LNCaP clone FGC (cell line): ENCODE data around the gene PRLH.

ENCODE experiments used
- DNase-seq: peaks from one replicate; pipeline ENCODE4 v3.0.0-alpha.2; 2011; ENCODE audit warnings: low read depth
- H3K4me3 ChIP-seq: 2 replicates; pipeline ENCODE4 v1.5.1; 2011; ENCODE audit warnings: mild to moderate bottlenecking, low read depth, low read length, control low read depth
- TF ChIP-seq, protein P1 (sequence below): IDR thresholded peaks from 2 replicates; pipeline ENCODE4 v1.5.1; 2012; ENCODE audit warnings: mild to moderate bottlenecking; ENCODE audit not compliant: control insufficient read depth, insufficient read depth; ENCODE audit errors: extremely low read depth

The PRLH gene, protein sequence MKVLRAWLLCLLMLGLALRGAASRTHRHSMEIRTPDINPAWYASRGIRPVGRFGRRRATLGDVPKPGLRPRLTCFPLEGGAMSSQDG

DNA sequence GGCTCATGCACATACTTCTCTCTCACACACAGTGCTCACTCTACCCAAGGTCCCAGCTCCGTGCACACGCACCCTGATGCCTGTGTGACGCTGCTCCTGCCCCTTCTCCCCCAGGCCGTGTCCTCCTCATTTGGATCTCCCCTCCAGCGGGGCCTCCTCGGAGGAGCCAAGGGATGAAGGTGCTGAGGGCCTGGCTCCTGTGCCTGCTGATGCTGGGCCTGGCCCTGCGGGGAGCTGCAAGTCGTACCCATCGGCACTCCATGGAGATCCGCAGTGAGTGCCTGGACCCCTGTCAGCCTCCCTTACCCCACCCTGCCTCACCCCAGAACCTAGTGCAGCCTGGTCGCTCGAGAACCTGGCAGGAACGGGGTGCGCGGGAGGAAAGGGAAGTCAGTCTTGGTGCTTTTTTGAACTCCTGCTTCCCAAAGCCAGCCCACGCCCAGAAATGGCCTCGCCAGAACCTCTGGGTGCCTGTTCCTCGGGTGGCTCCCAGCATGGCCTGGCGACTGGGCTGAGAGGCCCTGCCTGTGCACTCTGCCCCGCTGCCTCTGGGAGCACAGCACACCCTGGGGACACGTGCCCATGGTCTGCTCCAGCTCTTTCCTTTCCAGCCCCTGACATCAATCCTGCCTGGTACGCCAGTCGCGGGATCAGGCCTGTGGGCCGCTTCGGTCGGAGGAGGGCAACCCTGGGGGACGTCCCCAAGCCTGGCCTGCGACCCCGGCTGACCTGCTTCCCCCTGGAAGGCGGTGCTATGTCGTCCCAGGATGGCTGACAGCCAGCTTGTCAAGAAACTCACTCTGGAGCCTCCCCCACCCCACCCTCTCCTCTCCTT, at the start of gene PRLH:
TSS of gene PRLH (plus strand) at position 174 of the 835 bp plus-strand sequence. CDS start at position 174, 0 bp downstream.
- TF ChIP-seq, protein P1, sequence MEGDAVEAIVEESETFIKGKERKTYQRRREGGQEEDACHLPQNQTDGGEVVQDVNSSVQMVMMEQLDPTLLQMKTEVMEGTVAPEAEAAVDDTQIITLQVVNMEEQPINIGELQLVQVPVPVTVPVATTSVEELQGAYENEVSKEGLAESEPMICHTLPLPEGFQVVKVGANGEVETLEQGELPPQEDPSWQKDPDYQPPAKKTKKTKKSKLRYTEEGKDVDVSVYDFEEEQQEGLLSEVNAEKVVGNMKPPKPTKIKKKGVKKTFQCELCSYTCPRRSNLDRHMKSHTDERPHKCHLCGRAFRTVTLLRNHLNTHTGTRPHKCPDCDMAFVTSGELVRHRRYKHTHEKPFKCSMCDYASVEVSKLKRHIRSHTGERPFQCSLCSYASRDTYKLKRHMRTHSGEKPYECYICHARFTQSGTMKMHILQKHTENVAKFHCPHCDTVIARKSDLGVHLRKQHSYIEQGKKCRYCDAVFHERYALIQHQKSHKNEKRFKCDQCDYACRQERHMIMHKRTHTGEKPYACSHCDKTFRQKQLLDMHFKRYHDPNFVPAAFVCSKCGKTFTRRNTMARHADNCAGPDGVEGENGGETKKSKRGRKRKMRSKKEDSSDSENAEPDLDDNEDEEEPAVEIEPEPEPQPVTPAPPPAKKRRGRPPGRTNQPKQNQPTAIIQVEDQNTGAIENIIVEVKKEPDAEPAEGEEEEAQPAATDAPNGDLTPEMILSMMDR, result no peak
- DNase-seq, result no peak
- no peak within 1 kb of the TSS for H3K4me3 ChIP-seq

DNA sequence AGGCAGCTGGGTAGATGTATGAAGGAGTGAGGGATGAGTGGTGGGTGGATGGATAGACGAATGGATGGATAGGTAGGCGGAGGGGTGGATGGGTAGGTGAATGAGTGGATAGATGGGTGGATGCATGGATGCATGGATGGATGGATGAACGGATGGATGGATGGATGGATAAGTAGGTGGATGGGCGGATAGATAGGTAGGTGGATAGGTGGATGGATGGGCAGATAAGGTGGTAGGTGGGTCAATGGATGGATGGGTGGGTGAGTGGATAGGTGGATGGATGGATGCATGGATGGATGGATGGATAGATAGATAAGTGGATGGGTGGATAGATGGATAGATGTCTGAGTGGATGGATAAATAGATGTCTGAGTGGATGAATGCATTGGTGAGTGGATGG, 49.2 kb upstream of the PRLH start:
- no peak overlapping the region for H3K4me3 ChIP-seq
- TF ChIP-seq, protein P1, result no peak
- no peak for DNase-seq

DNA sequence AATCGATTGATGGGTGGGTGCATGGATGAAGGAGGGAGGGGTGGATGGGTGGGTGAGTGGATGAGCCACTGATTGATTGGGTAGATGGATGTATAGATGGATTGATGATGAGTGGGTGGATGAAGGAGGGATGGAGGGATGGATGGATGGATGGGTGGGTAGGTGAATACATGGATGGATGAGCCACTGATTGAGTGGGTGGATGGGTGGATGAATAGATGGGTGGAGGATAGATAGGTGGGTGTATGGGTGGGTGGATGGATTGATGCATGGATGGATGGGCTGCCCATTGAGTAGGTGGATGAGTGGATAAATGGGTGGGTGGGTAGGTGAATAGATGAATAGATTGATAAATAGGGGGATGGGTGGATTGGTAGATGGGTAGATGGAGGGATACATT, 48.4 kb upstream of the PRLH start:
- TF ChIP-seq, protein P1, result no peak
- no peak for DNase-seq
- no peak overlapping the region for H3K4me3 ChIP-seq

DNA sequence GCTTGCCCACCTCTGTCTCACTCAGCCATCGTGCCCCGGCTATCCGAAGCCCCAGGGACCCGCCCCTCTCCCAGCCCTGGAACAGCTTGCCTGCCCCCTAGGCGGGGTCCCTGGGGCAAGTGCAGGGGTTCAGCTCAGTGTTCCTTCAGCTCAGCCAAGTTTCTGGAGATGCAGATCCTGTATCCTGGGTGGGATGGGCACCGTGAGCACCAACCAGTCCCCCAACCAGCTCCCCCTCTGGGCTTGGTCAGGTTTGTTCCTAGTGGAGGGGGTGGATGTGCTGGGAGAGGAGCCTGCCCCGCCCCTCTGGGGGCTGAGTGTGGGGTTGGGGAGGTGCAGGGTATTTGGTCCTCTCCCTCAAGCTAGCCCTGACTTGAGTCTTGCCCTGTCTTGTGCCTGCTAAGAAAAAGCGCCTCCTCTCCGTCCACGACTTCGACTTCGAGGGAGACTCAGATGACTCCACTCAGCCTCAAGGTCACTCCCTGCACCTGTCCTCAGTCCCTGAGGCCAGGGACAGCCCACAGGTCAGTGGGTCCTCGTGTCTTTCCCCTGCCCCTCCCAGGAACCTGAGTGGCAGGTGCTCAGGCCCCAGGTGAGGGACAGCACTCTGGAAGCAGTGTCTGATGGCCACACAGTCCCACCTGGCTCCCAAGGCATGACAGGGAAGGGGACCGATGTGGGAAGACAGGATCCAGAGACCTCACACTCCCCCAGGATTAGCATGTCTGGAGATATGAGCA, 46.7 kb upstream of the PRLH start:
- TF ChIP-seq, protein P1, result no peak

DNA sequence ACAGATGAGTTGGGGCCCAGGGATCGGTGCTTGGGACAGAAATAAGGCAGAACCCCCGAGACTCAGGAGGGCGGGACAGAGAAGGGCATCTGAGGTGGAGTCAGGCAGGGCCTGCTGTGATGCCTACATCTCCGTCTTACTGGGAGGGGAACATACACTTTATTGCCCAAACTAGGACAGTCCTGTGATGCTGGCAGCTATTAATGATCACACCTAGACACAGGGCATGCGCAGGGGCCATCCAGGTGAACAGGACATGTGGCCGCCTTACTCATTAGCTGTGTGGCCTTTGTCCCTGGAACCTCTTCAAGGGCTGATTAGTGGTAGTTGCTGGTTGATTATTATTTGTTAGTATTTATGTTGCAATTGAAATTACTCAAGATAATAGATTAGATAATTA, 46.1 kb upstream of the PRLH start:
- TF ChIP-seq, protein P1, result no peak
- no peak overlapping the region for H3K4me3 ChIP-seq
- DNase-seq, result no peak

More for the DNA sequence above, 46.7 kb upstream of the PRLH start:
- no peak for DNase-seq
- no peak overlapping the region for H3K4me3 ChIP-seq

DNA sequence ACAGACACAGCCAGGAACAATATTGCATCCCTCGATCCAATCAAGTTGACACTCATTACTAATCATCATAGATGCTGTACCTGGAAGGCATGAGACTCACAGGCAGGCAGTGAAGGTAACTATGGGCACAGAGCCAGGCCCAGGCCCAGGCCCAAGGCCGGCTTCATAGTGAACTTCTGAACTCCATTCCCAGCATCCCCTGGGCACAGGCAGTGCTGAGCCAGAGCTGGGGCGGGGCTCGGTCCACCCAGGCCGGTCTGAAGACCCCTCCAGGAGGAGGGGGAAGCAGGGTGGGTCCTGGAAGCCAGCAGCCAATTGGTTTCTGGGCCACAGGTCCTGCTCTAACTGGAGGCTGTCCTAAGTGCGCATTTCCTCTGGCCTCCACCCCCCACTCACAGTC, 41.7 kb upstream of the PRLH start:
- TF ChIP-seq, protein P1, result no peak
- no peak for DNase-seq
- no peak overlapping the region for H3K4me3 ChIP-seq
